NT2/D1 (cell line): ENCODE data around the gene ALPG.

Experiments used
- DNase-seq: peaks from one replicate; pipeline ENCODE4 v3.0.0-alpha.2; 2011; ENCODE audit warnings: low read depth, low spot score
- H3K27me3 ChIP-seq: 2 replicates; pipeline ENCODE4 v1.6.0; 2011; ENCODE audit warnings: mild to moderate bottlenecking; ENCODE audit not compliant: insufficient read length, insufficient read depth
- H3K36me3 ChIP-seq: 2 replicates; pipeline ENCODE4 v1.6.1; 2011; ENCODE audit warnings: mild to moderate bottlenecking, low read length, mixed read lengths; ENCODE audit not compliant: insufficient read depth, insufficient read length
- H3K4me1 ChIP-seq: 2 replicates; pipeline ENCODE4 v1.5.1; 2011; ENCODE audit not compliant: insufficient read depth, insufficient read length
- H3K4me3 ChIP-seq: 2 replicates; pipeline ENCODE4 v1.5.1; 2011; ENCODE audit warnings: low read depth; ENCODE audit not compliant: insufficient read length
- H3K9ac ChIP-seq: 2 replicates; pipeline ENCODE4 v1.6.0; 2011; ENCODE audit warnings: low read depth; ENCODE audit not compliant: insufficient read length
- H3K9me3 ChIP-seq: 2 replicates; pipeline ENCODE4 v1.5.1; 2011; ENCODE audit warnings: mild to moderate bottlenecking, low read length; ENCODE audit not compliant: insufficient read depth
- SUZ12 ChIP-seq: IDR thresholded peaks from 2 replicates; pipeline ENCODE4 v1.6.1; 2011; ENCODE audit not compliant: insufficient read length, insufficient read depth; ENCODE audit errors: extremely low read depth
- YY1 ChIP-seq: IDR thresholded peaks from 2 replicates; pipeline ENCODE4 v1.6.1; 2011; ENCODE audit not compliant: insufficient read length, insufficient read depth
- ZNF274 ChIP-seq: IDR thresholded peaks from 2 replicates; pipeline ENCODE4 v1.6.1; 2011; ENCODE audit warnings: mild to moderate bottlenecking, low read depth, low read length

The ALPG gene

DNA sequence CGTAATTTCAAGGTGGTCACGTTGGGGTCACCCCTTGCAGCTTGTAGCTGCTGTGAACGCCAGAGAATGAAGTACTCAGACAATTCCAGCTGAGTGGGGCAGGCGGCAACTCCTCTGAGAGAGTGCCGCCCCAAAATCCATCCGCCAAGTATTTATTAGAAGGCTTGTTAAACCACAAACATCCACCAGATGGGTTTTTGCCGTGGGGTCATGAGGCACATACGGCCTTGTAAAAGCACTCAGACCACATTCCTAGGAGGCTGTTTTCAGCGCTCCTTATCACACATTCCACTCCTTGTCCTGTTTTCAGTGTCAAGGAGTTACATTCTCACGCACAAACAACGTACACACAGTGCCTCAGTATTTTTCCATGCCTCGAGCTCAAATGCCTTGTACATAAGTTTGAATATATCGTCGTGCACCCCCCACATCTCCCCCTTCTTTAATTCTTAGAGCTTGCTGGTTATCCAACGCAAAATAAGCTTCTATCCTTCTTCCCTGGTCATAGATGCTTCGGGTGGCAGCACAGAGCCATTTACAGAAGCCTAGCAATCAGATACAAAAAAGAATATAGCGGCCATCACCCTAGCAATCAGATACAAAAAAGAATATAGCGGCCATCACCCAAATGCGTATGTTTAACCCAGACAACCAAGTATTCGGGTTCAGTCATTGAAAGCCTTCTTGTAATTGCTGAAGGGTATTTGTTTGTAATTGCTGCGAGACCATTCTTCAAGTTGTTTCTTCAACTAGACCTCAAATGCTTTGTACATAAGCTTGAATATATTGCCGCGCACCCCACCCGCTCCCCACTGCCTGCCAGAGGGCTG lies 20.8 kb upstream of the ALPG start:
- DNase-seq, result no peak
- H3K36me3 ChIP-seq, result peaks cover 8% of the 10 kb centered on the region
- TF ChIP-seq YY1 (no peak), ZNF274 (no peak), SUZ12 (no peak)
- no peaks in the 10 kb centered on the region for H3K9me3 ChIP-seq
- no peaks in the 10 kb centered on the region for H3K27me3 ChIP-seq
- H3K4me3 ChIP-seq, result no peak overlapping the region
- peaks cover 9% of the 10 kb centered on the region for H3K4me1 ChIP-seq
- no peak overlapping the region for H3K9ac ChIP-seq

DNA sequence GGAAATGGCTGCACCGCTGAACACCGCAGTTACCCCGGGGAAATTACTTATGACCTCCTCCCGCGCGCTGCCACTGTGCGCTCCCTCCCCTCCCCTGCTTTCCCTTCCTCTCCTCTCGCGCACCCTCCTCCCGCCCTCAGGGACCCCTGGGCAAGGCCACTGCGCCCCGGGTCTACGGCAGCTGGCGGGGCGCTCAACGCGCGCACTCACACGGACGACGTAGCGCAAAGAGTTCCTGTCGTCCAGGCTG lies 20.2 kb upstream of the ALPG start:
- Histone ChIP-seq H3K4me3 (no peak overlapping the region), H3K27me3 (no peaks in the 10 kb centered on the region), H3K4me1 (peaks cover 9% of the 10 kb centered on the region), H3K36me3 (peaks cover 8% of the 10 kb centered on the region), H3K9ac (no peak overlapping the region), H3K9me3 (no peaks in the 10 kb centered on the region)
- TF ChIP-seq SUZ12 (no peak), ZNF274 (no peak), YY1 (no peak)
- DNase-seq, result no peak

GRCh38 chr2:232386740-232387450 lies 19.7 kb upstream of the ALPG start:
- H3K4me3 ChIP-seq, result no peak overlapping the region
- peaks cover 8% of the 10 kb centered on the region for H3K36me3 ChIP-seq
- H3K4me1 ChIP-seq, result peaks cover 9% of the 10 kb centered on the region
- H3K9ac ChIP-seq, result no peak overlapping the region
- no peaks in the 10 kb centered on the region for H3K27me3 ChIP-seq
- no peaks in the 10 kb centered on the region for H3K9me3 ChIP-seq
- no peak for TF ChIP-seq SUZ12
- TF ChIP-seq YY1, result no peak
- no peak for TF ChIP-seq ZNF274
- no peak for DNase-seq

- Histone ChIP-seq H3K27me3 (no peaks in the 10 kb centered on the region), H3K36me3 (peaks cover 8% of the 10 kb centered on the region), H3K4me1 (peaks cover 9% of the 10 kb centered on the region), H3K9ac (no peak overlapping the region), H3K4me3 (no peak overlapping the region), H3K9me3 (no peaks in the 10 kb centered on the region)
- no peak for DNase-seq
- no peak for TF ChIP-seq SUZ12
- TF ChIP-seq YY1, result no peak
- no peak for TF ChIP-seq ZNF274
Measured at GRCh38 chr2:232387451-232388171, 19.0 kb upstream of the ALPG start.

- Histone ChIP-seq H3K4me3 (no peak overlapping the region), H3K36me3 (peaks cover 8% of the 10 kb centered on the region), H3K4me1 (peaks cover 9% of the 10 kb centered on the region), H3K9me3 (no peaks in the 10 kb centered on the region), H3K27me3 (no peaks in the 10 kb centered on the region), H3K9ac (no peak overlapping the region)
- TF ChIP-seq YY1 (no peak), SUZ12 (no peak), ZNF274 (no peak)
- no peak for DNase-seq
Measured at GRCh38 chr2:232388324-232388891, 18.2 kb upstream of the ALPG start.

GRCh38 chr2:232389327-232389726 lies 17.3 kb upstream of the ALPG start:
- no peak overlapping the region for H3K9ac ChIP-seq
- no peak for DNase-seq
- H3K4me1 ChIP-seq, result peaks cover 9% of the 10 kb centered on the region
- peaks cover 8% of the 10 kb centered on the region for H3K36me3 ChIP-seq
- H3K4me3 ChIP-seq, result no peak overlapping the region
- H3K9me3 ChIP-seq, result no peaks in the 10 kb centered on the region
- TF ChIP-seq YY1 (no peak), ZNF274 (no peak), SUZ12 (no peak)
- H3K27me3 ChIP-seq, result no peaks in the 10 kb centered on the region

GRCh38 chr2:232390661-232391060 lies 16.0 kb upstream of the ALPG start:
- Histone ChIP-seq H3K27me3 (no peaks in the 10 kb centered on the region), H3K9me3 (no peaks in the 10 kb centered on the region), H3K9ac (no peak overlapping the region), H3K4me1 (peaks cover 9% of the 10 kb centered on the region), H3K36me3 (peaks cover 8% of the 10 kb centered on the region), H3K4me3 (no peak overlapping the region)
- TF ChIP-seq YY1 (no peak), SUZ12 (no peak), ZNF274 (no peak)
- DNase-seq, result no peak
